Uterus (tissue), 4 donors: ENCODE data around the gene SLC4A5. TPM values are rescaled to one million over a fixed set of nuclear protein-coding genes. Genes with fewer than 3 reads are reported as not detected.
"Not testable (repeated sequence)": the region's sequence is repeated elsewhere in the genome, so short reads cannot be mapped to it uniquely, and the experiment has no call there.

Source experiments
- DNase-seq, 2 donors: peaks; one replicate each; pipeline ENCODE4 v3.0.0-alpha.2; 2019 to 2020
- H3K27ac ChIP-seq, 2 donors: fragments of 200-600 bp; sonication (generic); 1 replicate in 1 of 2; 2 replicates in 1 of 2; pipeline ENCODE4 v1.5.1; 2016 to 2018
- H3K27me3 ChIP-seq, 2 donors: fragments of 200-600 bp; sonication (generic); one replicate each; pipeline ENCODE4 v1.5.1; 2018 to 2019; ENCODE audit warnings: control low read depth in 1 of 2
- H3K36me3 ChIP-seq, 2 donors: fragments of 200-600 bp; sonication (generic); one replicate each; pipeline ENCODE4 v1.5.1; 2019; ENCODE audit warnings: control low read depth in 1 of 2
- H3K4me1 ChIP-seq, 2 donors: fragments of 200-600 bp; sonication (generic); one replicate each; pipeline ENCODE4 v1.5.1; 2018 to 2019; ENCODE audit warnings: control low read depth in 1 of 2
- H3K4me3 ChIP-seq, 2 donors: fragments of 200-600 bp; sonication (generic); 1 replicate in 1 of 2; 2 replicates in 1 of 2; pipeline ENCODE4 v1.5.1; 2018 to 2019; ENCODE audit warnings: mild to moderate bottlenecking in 1 of 2
- H3K9me3 ChIP-seq, 2 donors: fragments of 200-600 bp; sonication (generic); one replicate each; pipeline ENCODE4 v1.5.1; 2019; ENCODE audit warnings: control low read depth in 1 of 2
- CTCF ChIP-seq, 4 experiments: fragments of 200-600 bp in 2 of 4; fragments of 450-650 bp in 2 of 4; sonication (generic) in 2 of 4; IDR thresholded peaks; one replicate each; pipeline ENCODE4 v1.5.1; 2016 to 2019; ENCODE audit warnings: antibody characterized with exemption in 4 of 4, mild to moderate bottlenecking in 2 of 4, moderate library complexity in 1 of 4
- POLR2A ChIP-seq, 2 donors: fragments of 450-650 bp; IDR thresholded peaks; one replicate each; pipeline ENCODE4 v1.6.1; 2016; ENCODE audit warnings: antibody characterized with exemption in 2 of 2, mild to moderate bottlenecking in 1 of 2, moderate library complexity in 1 of 2
- intact Hi-C: fragments of 100-400 bp; cut with DNase I; formaldehyde crosslinking; loops from one replicate; pipeline ENCODE4 v1.15.1; 2023; ENCODE audit warnings: low total_unique reads
- total RNA-seq, 4 donors: library from RNA; depleted of rRNA in 3 of 4; stranded (reverse); fragments of >200 nt in 3 of 4; gene quantifications; one replicate each; pipeline versions ENCODE4 v1.1.0 to v1.2.4, GENCODE V29; 2014 to 2023
- donor health status: DM: yes; HTN: yes; CAD: no.

The SLC4A5 gene
- total RNA-seq, 4 donors from 2014 or later = 2.1 to 15.1 (median 5.3) TPM

GRCh38 chr2:74219846-74220486 is 123.2 kb downstream of the SLC4A5 start:
- H3K27me3 ChIP-seq = no peaks in the 10 kb centered on the region
- intact Hi-C loops = no loop called here

GRCh38 chr2:74216642-74217041 is 126.6 kb downstream of the SLC4A5 start:
- intact Hi-C loops = no loop called here
- no peak for DNase-seq
- Histone ChIP-seq H3K4me3 (no peak overlapping the region), H3K27me3 (no peaks in the 10 kb centered on the region), H3K4me1 (no peaks in the 10 kb centered on the region), H3K36me3 (no peaks in the 10 kb centered on the region), H3K27ac (no peak overlapping the region), H3K9me3 (no peaks in the 10 kb centered on the region)
- no peak for TF ChIP-seq POLR2A (IDR thresholded peaks at IDR 0.05)
- no peak for TF ChIP-seq CTCF (IDR thresholded peaks at IDR 0.05)

More at GRCh38 chr2:74219846-74220486, 123.2 kb downstream of the SLC4A5 start:
- Histone ChIP-seq H3K9me3 (no peaks in the 10 kb centered on the region), H3K27ac (no peak overlapping the region), H3K4me1 (no peaks in the 10 kb centered on the region), H3K36me3 (no peaks in the 10 kb centered on the region), H3K4me3 (no peak overlapping the region)
- no peak for DNase-seq
- TF ChIP-seq CTCF (IDR thresholded peaks at IDR 0.05) (no peak), POLR2A (IDR thresholded peaks at IDR 0.05) (no peak)

- H3K9me3 ChIP-seq, H3K36me3 ChIP-seq, DNase-seq, intact Hi-C loops, H3K27me3 ChIP-seq, H3K4me1 ChIP-seq, H3K4me3 ChIP-seq, H3K27ac ChIP-seq: not testable (repeated sequence)
Measured at GRCh38 chr2:74215771-74216170, 127.4 kb downstream of the SLC4A5 start.

- H3K27ac ChIP-seq = no peak overlapping the region
- TF ChIP-seq CTCF (IDR thresholded peaks at IDR 0.05) = no peak
- TF ChIP-seq POLR2A (IDR thresholded peaks at IDR 0.05) = no peak
- no peak for DNase-seq
- H3K4me1 ChIP-seq = no peaks in the 10 kb centered on the region
- no peak overlapping the region for H3K4me3 ChIP-seq
- no peaks in the 10 kb centered on the region for H3K9me3 ChIP-seq
- no peaks in the 10 kb centered on the region for H3K36me3 ChIP-seq
- no peaks in the 10 kb centered on the region for H3K27me3 ChIP-seq
- intact Hi-C loops = no loop called here
Measured at GRCh38 chr2:74212702-74213410, 130.4 kb downstream of the SLC4A5 start.

- intact Hi-C loops = no loop called here
- H3K27ac ChIP-seq = peak overlapping the region in 1 of 2 donors; percentile 36
- no peak for DNase-seq
- peaks cover 0 to 7% of the 10 kb centered on the region in 2 donors for H3K4me1 ChIP-seq
- no peak overlapping the region for H3K4me3 ChIP-seq
- no peaks in the 10 kb centered on the region for H3K27me3 ChIP-seq
- no peaks in the 10 kb centered on the region for H3K9me3 ChIP-seq
- H3K36me3 ChIP-seq = no peaks in the 10 kb centered on the region
- no peak for TF ChIP-seq POLR2A (IDR thresholded peaks at IDR 0.05)
- TF ChIP-seq CTCF (IDR thresholded peaks at IDR 0.05) = no peak
Measured at GRCh38 chr2:74206180-74206688, 137.0 kb downstream of the SLC4A5 start.
